GM12891 (cell line): ENCODE measurements around the gene SERPINB1.

Experiments
- DNase-seq: peaks from one replicate; pipeline ENCODE4 v3.0.0; 2011; ENCODE audit warnings: low spot score; ENCODE audit not compliant: insufficient read length
- FAIRE-seq: peaks from 2 replicates; lab custom pipeline; 2011; peaks lifted over from hg19 to GRCh38; lab: Jason Lieb, UNC
- PAX5 ChIP-seq: IDR thresholded peaks from 2 replicates; pipeline ENCODE4 v1.6.1; 2011; ENCODE audit warnings: low read length, moderate library complexity, mild to moderate bottlenecking; ENCODE audit not compliant: insufficient read depth, severe bottlenecking
- POLR2A ChIP-seq: IDR thresholded peaks from 2 replicates; pipeline ENCODE4 v1.6.1; 2011; ENCODE audit warnings: low read depth, low read length, control low read depth
- POLR2AphosphoS5 ChIP-seq: IDR thresholded peaks from 2 replicates; pipeline ENCODE4 v1.6.1; 2011; ENCODE audit warnings: low read depth, low read length, control low read depth
- POU2F2 ChIP-seq: IDR thresholded peaks from 2 replicates; pipeline ENCODE4 v1.6.1; 2011; ENCODE audit warnings: low read depth, mild to moderate bottlenecking, control low read depth, low read length, moderate library complexity
- SPI1 ChIP-seq: IDR thresholded peaks from 2 replicates; pipeline ENCODE4 v1.6.1; 2011; ENCODE audit warnings: low read depth, low read length, control low read depth
- TAF1 ChIP-seq: IDR thresholded peaks from 2 replicates; pipeline ENCODE4 v1.6.1; 2011; ENCODE audit warnings: low read depth, low read length, control low read depth

Gene SERPINB1

GRCh38 chr6:2784930-2785329 is 56.7 kb downstream of the SERPINB1 start:
- no peak for FAIRE-seq

GRCh38 chr6:2784061-2784460 is 57.6 kb downstream of the SERPINB1 start:
- TF ChIP-seq TAF1, result no peak
- FAIRE-seq, result no peak
- no peak for DNase-seq

More at GRCh38 chr6:2784930-2785329, 56.7 kb downstream of the SERPINB1 start:
- TF ChIP-seq PAX5 (no peak), POLR2AphosphoS5 (no peak), SPI1 (no peak), POU2F2 (no peak), TAF1 (no peak), POLR2A (no peak)
- DNase-seq, result no peak

GRCh38 chr6:2783188-2783963 is 58.3 kb downstream of the SERPINB1 start:
- FAIRE-seq (no peak), DNase-seq (no peak)
- TF ChIP-seq SPI1 (no peak), POLR2AphosphoS5 (no peak), POLR2A (no peak), TAF1 (no peak), POU2F2 (no peak), PAX5 (no peak)

- FAIRE-seq (no peak), DNase-seq (no peak)
- TF ChIP-seq SPI1, result no peak
Measured at GRCh38 chr6:2782825-2783187, 58.9 kb downstream of the SERPINB1 start.

- no peak for FAIRE-seq
- DNase-seq, result no peak
- no peak for TF ChIP-seq TAF1
- TF ChIP-seq SPI1, result no peak
- no peak for TF ChIP-seq POLR2A
Measured at GRCh38 chr6:2782356-2782708, 59.3 kb downstream of the SERPINB1 start.
